Nephron progenitor cell (in vitro differentiated cells): ENCODE measurements around the gene WNT9B.

Experiments used
- DNase-seq: peaks from one replicate; pipeline ENCODE4 v3.0.0; 2021
- H3K27ac Mint-ChIP-seq: 2 replicates; pipeline ENCODE4 v1.8.0; 2021; ENCODE audit warnings: mild to moderate bottlenecking, moderate library complexity, mixed read lengths
- H3K27me3 Mint-ChIP-seq: 2 replicates; pipeline ENCODE4 v1.8.0; 2021; ENCODE audit warnings: mild to moderate bottlenecking, low read depth, mixed read lengths; ENCODE audit not compliant: poor library complexity
- H3K36me3 Mint-ChIP-seq: 2 replicates; pipeline ENCODE4 v1.8.0; 2021; ENCODE audit warnings: low read depth, mixed read lengths
- H3K4me1 Mint-ChIP-seq: 2 replicates; pipeline ENCODE4 v1.8.0; 2021; ENCODE audit warnings: mixed read lengths
- H3K4me3 Mint-ChIP-seq: 2 replicates; pipeline ENCODE4 v1.8.0; 2021; ENCODE audit warnings: mild to moderate bottlenecking, moderate library complexity, mixed read lengths
- H3K9me3 Mint-ChIP-seq: 2 replicates; pipeline ENCODE4 v1.8.0; 2021; ENCODE audit warnings: mild to moderate bottlenecking, moderate library complexity, mixed read lengths
- CTCF ChIP-seq: fragments of 200-600 bp; sonication (generic); IDR thresholded peaks from 2 replicates; pipeline ENCODE4 v1.5.0; 2021; ENCODE audit warnings: antibody characterized with exemption

Gene WNT9B

DNA sequence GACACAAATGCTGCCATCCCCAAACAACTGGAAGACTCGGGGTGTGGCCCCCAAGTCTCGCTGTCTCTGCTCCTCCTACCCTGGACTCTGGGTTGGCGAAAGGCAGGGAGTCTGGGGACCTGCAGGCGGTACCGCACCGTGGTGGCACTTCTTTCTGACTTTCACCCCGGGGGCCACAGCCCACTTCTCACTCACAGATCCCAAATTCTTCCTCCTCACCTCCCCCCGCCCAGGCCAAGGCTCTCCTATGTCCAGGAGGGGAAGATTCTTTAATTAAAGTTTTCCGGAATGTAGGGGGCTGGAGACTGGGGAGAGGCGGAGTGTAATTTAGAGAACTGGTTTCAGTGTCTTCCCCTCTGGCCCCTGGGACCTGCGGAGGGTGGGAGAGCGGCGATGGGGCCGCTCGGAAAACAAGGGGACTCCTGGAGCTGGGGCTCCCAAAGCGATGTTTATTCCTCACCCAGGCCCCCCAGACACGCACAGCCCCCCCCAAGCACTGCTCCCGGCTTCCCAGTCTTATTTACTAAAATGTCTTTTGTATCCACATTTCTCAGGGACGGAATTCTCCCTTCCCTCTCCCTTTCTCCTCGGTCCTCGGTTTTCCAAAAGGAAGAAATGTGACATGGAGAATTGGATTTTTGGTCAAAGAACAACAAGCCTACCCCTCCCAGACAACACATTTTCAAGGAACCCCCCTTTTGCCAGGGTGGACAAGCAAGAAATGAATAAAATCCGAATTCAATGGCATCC lies 34.1 kb upstream of the WNT9B start:
- H3K36me3 Mint-ChIP-seq, result no peaks in the 10 kb centered on the region
- DNase-seq, result no peak
- H3K27ac Mint-ChIP-seq, result no peak overlapping the region
- no peaks in the 10 kb centered on the region for H3K9me3 Mint-ChIP-seq
- peaks cover 75% of the 10 kb centered on the region for H3K27me3 Mint-ChIP-seq
- TF ChIP-seq CTCF, result no peak
- peak overlapping the region; percentile 72 for H3K4me3 Mint-ChIP-seq
- peaks cover 86% of the 10 kb centered on the region for H3K4me1 Mint-ChIP-seq

DNA sequence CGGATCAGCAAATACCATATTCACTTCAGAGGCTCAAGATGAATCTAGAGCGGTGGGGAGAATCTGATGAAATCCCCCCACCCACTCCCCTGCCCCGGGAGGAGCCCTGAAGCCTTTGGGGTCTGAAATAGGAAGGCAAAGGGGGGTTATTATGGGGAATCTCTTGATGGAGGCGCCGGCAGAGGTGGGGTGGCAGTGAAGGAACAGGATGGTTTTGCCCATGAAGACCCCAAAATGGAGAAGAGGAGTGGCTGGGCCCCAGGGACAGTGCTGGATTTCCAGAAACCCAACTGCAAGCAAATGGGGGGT lies 33.5 kb upstream of the WNT9B start:
- Mint-ChIP-seq H3K9me3 (no peaks in the 10 kb centered on the region), H3K36me3 (no peaks in the 10 kb centered on the region), H3K27me3 (peaks cover 80% of the 10 kb centered on the region), H3K4me1 (peaks cover 80% of the 10 kb centered on the region), H3K4me3 (peak overlapping the region; percentile 72), H3K27ac (no peak overlapping the region)
- DNase-seq, result no peak
- no peak for TF ChIP-seq CTCF

GRCh38 chr17:46818316-46818928 lies 33.0 kb upstream of the WNT9B start, which contains the start of gene WNT3:
Gene WNT3, minus strand, starts transcription at chr17:46818692. Its CDS starts 95 bp downstream, at chr17:46818597.
- H3K4me3 Mint-ChIP-seq, result peak within 1 kb of the TSS; percentile 76
- no peaks in the 10 kb centered on the region for H3K36me3 Mint-ChIP-seq
- DNase-seq, result peak; percentile 63
- no peak within 1 kb of the TSS for H3K27ac Mint-ChIP-seq
- no peaks in the 10 kb centered on the region for H3K9me3 Mint-ChIP-seq
- peaks cover 83% of the 10 kb centered on the region for H3K27me3 Mint-ChIP-seq
- TF ChIP-seq CTCF, result no peak
- H3K4me1 Mint-ChIP-seq, result peaks cover 75% of the 10 kb centered on the region

DNA sequence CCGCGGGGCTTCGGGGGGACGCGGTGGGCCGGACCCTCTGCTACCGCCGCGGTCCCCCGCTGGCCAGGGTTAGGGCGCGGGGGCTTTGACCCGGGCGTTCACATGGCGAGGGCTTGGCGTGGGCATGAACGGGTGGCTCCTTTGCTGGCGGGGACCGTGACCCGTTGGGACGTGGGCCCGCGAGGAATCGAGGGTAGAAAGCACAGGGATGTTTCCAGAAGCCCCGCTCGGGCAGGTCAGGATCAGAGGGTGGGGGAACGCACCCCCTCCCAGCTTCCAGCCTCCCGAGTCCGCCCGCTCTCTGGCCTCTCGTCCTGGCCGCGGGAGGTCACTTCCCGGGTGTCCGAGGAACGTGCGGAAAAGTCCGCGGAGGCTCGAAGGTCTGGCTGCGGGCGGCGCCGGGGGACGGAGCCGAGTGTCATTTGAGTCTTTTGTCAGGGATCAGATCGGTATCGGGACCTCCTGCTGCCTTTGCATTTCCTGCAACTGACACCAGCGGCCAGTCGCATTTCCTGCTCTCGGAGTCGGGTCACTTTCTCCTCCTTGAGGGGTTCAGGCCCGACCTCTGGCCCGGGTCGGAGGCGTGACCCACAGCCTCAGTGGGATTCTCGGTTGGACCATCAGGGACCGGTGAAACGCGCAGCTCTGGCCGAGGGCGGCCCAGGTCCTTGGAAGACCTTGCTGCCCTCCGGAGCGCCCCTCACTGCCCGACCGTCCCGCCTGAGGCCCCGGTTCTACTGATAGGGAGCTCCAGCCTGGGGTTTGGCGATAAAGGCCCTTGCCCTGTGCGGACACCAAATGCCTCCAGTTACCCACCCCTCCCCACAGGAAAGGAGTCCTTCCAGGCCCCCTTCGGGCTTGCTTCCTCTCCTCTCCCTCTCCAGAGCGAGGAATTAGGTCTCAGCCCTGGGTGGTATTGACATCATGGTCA lies 32.2 kb upstream of the WNT9B start:
- Mint-ChIP-seq H3K9me3 (no peaks in the 10 kb centered on the region), H3K27ac (no peak overlapping the region), H3K4me3 (peak overlapping the region; percentile 76), H3K4me1 (peaks cover 67% of the 10 kb centered on the region), H3K27me3 (peaks cover 87% of the 10 kb centered on the region), H3K36me3 (no peaks in the 10 kb centered on the region)
- no peak for TF ChIP-seq CTCF
- peak; percentile 48 for DNase-seq

DNA sequence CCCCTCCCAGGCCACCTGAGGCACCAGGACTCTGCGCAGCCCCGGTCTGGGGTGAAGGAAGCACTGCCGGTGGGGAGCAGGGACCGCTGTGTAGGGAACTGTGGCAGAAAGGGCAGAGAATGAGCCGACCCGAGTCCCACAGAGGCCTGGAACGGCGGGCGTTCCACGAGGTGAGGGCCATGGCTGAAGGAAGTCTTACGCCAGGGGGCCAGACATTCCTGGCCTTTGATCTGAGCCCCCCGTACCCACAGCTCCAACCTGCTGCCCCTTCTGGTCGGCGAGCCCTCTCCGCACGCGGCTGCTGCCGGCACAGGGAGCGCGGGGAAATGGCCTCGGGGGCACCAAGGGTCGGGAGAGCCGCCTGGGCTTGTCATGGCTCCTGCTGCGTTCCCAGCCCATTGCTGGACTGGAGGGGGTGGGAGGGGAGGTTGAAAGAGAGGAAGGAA lies 31.5 kb upstream of the WNT9B start:
- Mint-ChIP-seq H3K4me3 (peak overlapping the region; percentile 76), H3K27me3 (peaks cover 95% of the 10 kb centered on the region), H3K27ac (no peak overlapping the region), H3K9me3 (no peaks in the 10 kb centered on the region), H3K36me3 (no peaks in the 10 kb centered on the region), H3K4me1 (peaks cover 60% of the 10 kb centered on the region)
- TF ChIP-seq CTCF, result no peak
- DNase-seq, result peak; percentile 57
